Activated CD4-positive, alpha-beta T cell treated with anti-CD3 and anti-CD28 coated beads for 48 hours (primary cell): ENCODE measurements around the gene BLTP3B.

ENCODE experiments used
- DNase-seq: peaks from one replicate; pipeline ENCODE4 v3.0.0-alpha.2; 2020

Gene BLTP3B

GRCh38 chr12:100163416-100164152 lies 20.9 kb upstream of the BLTP3B start:
- peak; percentile 81 for DNase-seq

GRCh38 chr12:100159391-100160104 lies 16.9 kb upstream of the BLTP3B start:
- no peak for DNase-seq

GRCh38 chr12:100158535-100158934 lies 15.9 kb upstream of the BLTP3B start:
- no peak for DNase-seq

GRCh38 chr12:100157427-100157821 lies 14.8 kb upstream of the BLTP3B start:
- no peak for DNase-seq

- no peak for DNase-seq
Measured at GRCh38 chr12:100156731-100157426, 14.2 kb upstream of the BLTP3B start.

GRCh38 chr12:100154474-100155247 lies 12.0 kb upstream of the BLTP3B start:
- DNase-seq, result peak; percentile 84

GRCh38 chr12:100153131-100153530 lies 10.5 kb upstream of the BLTP3B start:
- no peak for DNase-seq

GRCh38 chr12:100151769-100152168 lies 9.1 kb upstream of the BLTP3B start:
- DNase-seq, result no peak

GRCh38 chr12:100146252-100146651 lies 3.6 kb upstream of the BLTP3B start:
- DNase-seq, result no peak

GRCh38 chr12:100145643-100146042 lies 3.0 kb upstream of the BLTP3B start:
- DNase-seq, result no peak

- peak; percentile 56 for DNase-seq
Measured at GRCh38 chr12:100141998-100142850, 450 bp downstream of the BLTP3B start.

GRCh38 chr12:100141666-100141997 lies 1.0 kb downstream of the BLTP3B start:
- peak; percentile 35 for DNase-seq

GRCh38 chr12:100138803-100139098 lies 3.9 kb downstream of the BLTP3B start:
- DNase-seq, result no peak

- no peak for DNase-seq
Measured at GRCh38 chr12:100138048-100138802, 4.4 kb downstream of the BLTP3B start.

GRCh38 chr12:100133200-100133599 lies 9.5 kb downstream of the BLTP3B start:
- no peak for DNase-seq

- no peak for DNase-seq
Measured at GRCh38 chr12:100128512-100128908, 14.2 kb downstream of the BLTP3B start.

- no peak for DNase-seq
Measured at GRCh38 chr12:100127766-100128511, 14.7 kb downstream of the BLTP3B start.

- no peak for DNase-seq
Measured at GRCh38 chr12:100123316-100124095, 19.2 kb downstream of the BLTP3B start.

GRCh38 chr12:100120355-100120754 lies 22.3 kb downstream of the BLTP3B start:
- DNase-seq, result no peak

- DNase-seq, result no peak
Measured at GRCh38 chr12:100115291-100115690, 27.4 kb downstream of the BLTP3B start.
